ENCODE results near the gene RNF128. TPM values are rescaled to one million over a fixed set of nuclear protein-coding genes. Genes with fewer than 3 reads are reported as not detected.

RNF128 gene
- total and polyA plus RNA-seq, 2 of the 13 experiments (the other 11 are each of a cell fraction or from before 2014, with no cell fraction given), result 18.5 to 43.5 TPM

- TF ChIP-seq ZFP36L2 (CRISPR knock-in tag; IDR thresholded peaks at IDR 0.05) (no peak), MIER3 (CRISPR knock-in tag; IDR thresholded peaks at IDR 0.05; ENCODE audit: borderline replicate concordance) (no peak), MXD1 (CRISPR knock-in tag; IDR thresholded peaks at IDR 0.05) (peak; percentile 46), ZNF34 (CRISPR knock-in tag; IDR thresholded peaks at IDR 0.05; ENCODE audit: borderline replicate concordance) (no peak), ZNF878 (CRISPR knock-in tag; IDR thresholded peaks at IDR 0.05) (no peak), MXD3 (CRISPR knock-in tag; IDR thresholded peaks at IDR 0.05) (no peak), GMEB1 (CRISPR knock-in tag; IDR thresholded peaks at IDR 0.05; ENCODE audit: borderline replicate concordance) (peak; percentile 10; the same call in 1 of the 2 replicates), ZBTB39 (CRISPR knock-in tag; IDR thresholded peaks at IDR 0.05) (0 out of 2 replicates have a peak, but pooled peaks have one; percentile 50), STAT6 (CRISPR knock-in tag; IDR thresholded peaks at IDR 0.05; ENCODE audit: borderline replicate concordance) (no peak), MAX (IDR thresholded peaks at IDR 0.05) (no peak; the same call in 1 of the 2 replicates), IRF9 (CRISPR knock-in tag; IDR thresholded peaks at IDR 0.05; ENCODE audit: borderline replicate concordance) (no peak), HBP1 (CRISPR knock-in tag; IDR thresholded peaks at IDR 0.05; ENCODE audit: low read depth) (no peak), MTA3 (CRISPR knock-in tag; IDR thresholded peaks at IDR 0.05) (no peak), CREB3 (CRISPR knock-in tag; IDR thresholded peaks at IDR 0.05) (no peak), ARNT2 (CRISPR knock-in tag; IDR thresholded peaks at IDR 0.05; ENCODE audit: low read depth) (peak; percentile 37; the same call in 1 of the 2 replicates), PLRG1 (conservative IDR thresholded peaks at IDR 0.05) (no peak)
Measured at GRCh38 chrX:106726485-106727437, at the start of gene RNF128 (continued).

Measured in HepG2 (cell line).